Fibroblast of pulmonary artery (primary cell): ENCODE measurements around the gene FAM3C.
A peak's percentile ranks its signal among the peaks of the same experiment; 100 is the strongest.

Source experiments
- DNase-seq: peaks from one replicate; pipeline ENCODE4 v3.0.0-alpha.2; 2010; ENCODE audit warnings: low read depth
- H3K4me3 ChIP-seq: replicated peaks from 2 replicates; pipeline ENCODE4 v1.5.1; 2011; ENCODE audit warnings: low read depth, mild to moderate bottlenecking, control low read depth, low read length, moderate library complexity
- CTCF ChIP-seq: IDR thresholded peaks from 2 replicates; pipeline ENCODE4 v1.5.1; 2011; ENCODE audit warnings: mild to moderate bottlenecking, control low read depth, low read length, inconsistent platforms; ENCODE audit errors: missing control alignments

Gene FAM3C

GRCh38 chr7:121397361-121397760 lies 1.3 kb upstream of the FAM3C start:
- no peak for TF ChIP-seq CTCF
- H3K4me3 ChIP-seq, result no peak overlapping the region
- no peak for DNase-seq

GRCh38 chr7:121395494-121395960 lies 581 bp downstream of the FAM3C start:
- peak; percentile 8 for DNase-seq
- TF ChIP-seq CTCF, result no peak
- peak overlapping the region; percentile 77 for H3K4me3 ChIP-seq

GRCh38 chr7:121394709-121395140 lies 1.4 kb downstream of the FAM3C start:
- TF ChIP-seq CTCF, result no peak
- peak overlapping the region; percentile 77 for H3K4me3 ChIP-seq
- peak; percentile 7 for DNase-seq

- no peak for DNase-seq
- H3K4me3 ChIP-seq, result no peak overlapping the region
- no peak for TF ChIP-seq CTCF
Observed at GRCh38 chr7:121393005-121393366, 3.1 kb downstream of the FAM3C start.

GRCh38 chr7:121392277-121393004 lies 3.7 kb downstream of the FAM3C start:
- TF ChIP-seq CTCF, result no peak
- no peak overlapping the region for H3K4me3 ChIP-seq
- no peak for DNase-seq

GRCh38 chr7:121391686-121392085 lies 4.4 kb downstream of the FAM3C start:
- DNase-seq, result no peak
- no peak for TF ChIP-seq CTCF
- no peak overlapping the region for H3K4me3 ChIP-seq

- no peak for TF ChIP-seq CTCF
- DNase-seq, result no peak
- no peak overlapping the region for H3K4me3 ChIP-seq
Observed at GRCh38 chr7:121390617-121391016, 5.5 kb downstream of the FAM3C start.
